HS-27A (cell line): ENCODE results near the gene DMAC2L.
"Not testable (repeated sequence)": the region's sequence is repeated elsewhere in the genome, so short reads cannot be mapped to it uniquely, and the experiment has no call there.

Experiments
- DNase-seq: peaks from one replicate; pipeline ENCODE4 v3.0.0-alpha.2; 2012; ENCODE audit warnings: low read depth, missing footprints

Gene DMAC2L, protein sequence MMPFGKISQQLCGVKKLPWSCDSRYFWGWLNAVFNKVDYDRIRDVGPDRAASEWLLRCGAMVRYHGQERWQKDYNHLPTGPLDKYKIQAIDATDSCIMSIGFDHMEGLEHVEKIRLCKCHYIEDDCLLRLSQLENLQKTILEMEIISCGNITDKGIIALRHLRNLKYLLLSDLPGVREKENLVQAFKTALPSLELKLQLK

DNA sequence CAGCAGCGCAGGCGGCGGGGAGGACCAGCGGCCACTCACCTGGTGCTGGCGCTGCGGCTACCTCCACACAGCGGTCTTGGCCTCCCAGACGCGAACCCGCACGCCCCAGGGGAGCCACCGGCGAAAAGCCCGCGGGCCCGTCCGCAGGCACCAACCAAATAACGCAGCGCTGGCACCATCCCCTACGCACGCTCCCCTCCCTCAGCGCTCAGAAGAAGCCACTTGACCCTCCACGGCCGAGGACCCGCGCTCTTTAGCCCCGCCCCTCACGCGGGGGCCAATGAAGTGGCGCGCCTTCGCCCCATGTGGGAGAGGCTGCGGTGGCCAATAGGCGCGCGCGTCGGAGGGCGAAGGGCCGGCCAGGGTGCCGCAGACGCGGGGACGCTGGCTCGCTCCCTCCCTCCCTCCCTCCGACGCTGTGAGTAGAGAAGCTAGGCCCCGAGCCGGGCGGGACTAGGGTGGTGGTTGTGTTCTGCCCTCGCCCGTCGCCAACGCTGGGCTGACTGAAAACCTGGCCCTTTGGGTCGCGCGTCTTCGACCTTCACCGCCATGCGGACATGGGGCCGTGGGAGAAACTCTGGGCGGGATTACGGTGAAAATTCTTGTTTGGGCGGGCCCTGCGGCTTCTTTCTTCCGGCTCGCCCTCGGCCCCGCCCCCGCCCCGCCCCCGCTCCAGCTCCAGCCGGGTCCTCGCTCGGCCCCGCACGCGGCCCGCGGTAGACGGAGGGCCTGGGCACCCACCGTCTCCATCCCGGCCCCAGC, at the start of gene DMAC2L, which contains the start of gene L2HGDH:
TSS of gene DMAC2L (plus strand) at position 353 of the 762 bp plus-strand sequence. CDS start 9,164 bp downstream, outside the sequence.
TSS of gene L2HGDH (minus strand) at position 258 of the 762 bp plus-strand sequence. CDS start at position 179, 79 bp downstream.
- peak; percentile 82 for DNase-seq

DNA sequence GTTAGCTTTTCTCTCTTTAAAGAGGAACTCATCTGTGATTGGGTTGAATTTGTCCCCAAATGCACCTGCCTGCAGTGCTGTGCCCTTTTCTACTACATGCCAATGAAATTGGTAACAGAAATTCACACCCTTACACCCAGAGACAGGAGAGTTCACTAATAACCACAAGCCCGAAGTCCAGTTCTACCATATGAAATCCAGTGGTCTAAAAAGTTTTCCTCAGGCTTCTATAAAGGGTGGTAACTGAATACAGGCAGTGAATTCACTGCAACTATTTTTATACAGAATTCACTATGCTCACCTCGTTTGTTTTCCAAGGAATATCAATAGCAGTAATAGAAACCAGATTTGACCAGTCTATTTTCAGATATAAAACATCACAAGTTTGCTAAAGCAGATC, 49.3 kb upstream of the DMAC2L start:
- DNase-seq, result no peak

DNA sequence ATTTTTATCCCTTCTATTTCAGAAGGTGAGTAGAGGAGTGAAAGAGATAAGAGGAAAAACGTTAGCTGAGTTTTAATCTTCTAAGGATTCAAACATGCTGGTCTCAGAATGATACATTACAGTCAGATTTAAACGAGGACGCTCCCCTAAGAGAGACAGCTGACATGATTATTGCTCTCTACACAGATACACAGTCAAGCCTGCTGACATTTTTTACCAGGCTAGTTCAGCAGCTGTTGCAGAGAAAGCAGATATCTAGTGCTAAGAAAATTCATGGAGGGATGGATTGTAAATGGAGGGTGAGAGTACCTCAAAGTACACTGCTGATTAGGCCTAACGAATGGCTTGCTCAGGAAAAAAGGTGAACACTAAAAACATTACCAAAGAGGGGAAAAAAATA, 48.8 kb upstream of the DMAC2L start:
- DNase-seq, result no peak

DNA sequence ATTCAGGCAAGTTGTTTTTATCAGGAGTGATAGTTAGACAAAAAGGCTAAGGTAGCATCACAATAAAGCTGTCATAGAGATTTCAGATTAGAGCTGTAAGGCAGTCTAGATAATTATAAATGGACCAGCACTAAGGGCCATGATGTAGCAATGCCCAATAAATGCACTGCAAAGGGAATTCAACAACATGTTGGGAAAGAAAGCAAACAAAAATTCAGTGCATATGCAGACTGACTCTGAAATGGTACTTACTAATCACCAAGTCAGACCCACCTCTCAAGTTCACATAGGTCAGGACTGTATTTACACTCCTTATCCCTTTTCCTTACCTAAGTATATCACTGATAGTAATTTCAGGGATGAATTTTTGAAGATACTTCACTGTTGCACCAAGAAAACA, 47.1 kb upstream of the DMAC2L start:
- no peak for DNase-seq

DNA sequence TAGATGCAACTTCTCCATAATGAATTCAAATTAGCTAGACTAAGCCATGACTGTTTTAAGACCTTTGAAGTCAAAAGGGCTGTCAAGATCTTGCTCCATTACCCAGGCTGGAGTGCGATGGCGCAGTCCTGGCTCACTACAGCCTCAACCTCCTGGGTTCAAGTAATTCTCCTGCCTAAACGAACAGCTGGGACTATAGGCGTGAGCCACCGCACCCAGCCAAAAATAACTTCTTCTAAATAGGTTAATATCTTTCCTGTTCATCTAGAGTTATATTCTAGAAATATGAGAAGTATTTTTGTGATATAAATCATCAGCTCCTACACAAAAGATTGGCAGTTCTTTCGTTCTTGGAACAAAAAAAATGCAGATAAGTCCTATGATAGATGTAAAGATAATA, 41.2 kb upstream of the DMAC2L start:
- no peak for DNase-seq

DNA sequence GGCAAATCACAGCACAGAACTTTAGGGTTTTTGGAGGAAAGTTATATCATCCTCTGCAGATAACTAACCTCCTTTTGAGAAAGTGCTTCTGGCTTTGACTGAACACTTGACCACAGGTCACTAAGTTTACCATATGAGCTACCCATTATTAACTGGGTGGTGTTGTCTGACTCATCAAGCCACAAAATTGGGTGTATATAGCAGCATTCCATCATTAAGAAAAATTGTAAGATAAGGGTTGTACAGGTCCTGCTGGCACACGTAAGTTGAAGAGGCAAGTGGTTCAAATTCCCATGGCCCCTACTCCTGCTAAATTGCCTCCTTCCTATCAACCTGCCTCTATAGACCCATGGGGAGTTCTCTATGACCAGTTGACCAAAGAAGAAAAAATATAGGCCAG, 39.6 kb upstream of the DMAC2L start:
- DNase-seq, result no peak

DNA sequence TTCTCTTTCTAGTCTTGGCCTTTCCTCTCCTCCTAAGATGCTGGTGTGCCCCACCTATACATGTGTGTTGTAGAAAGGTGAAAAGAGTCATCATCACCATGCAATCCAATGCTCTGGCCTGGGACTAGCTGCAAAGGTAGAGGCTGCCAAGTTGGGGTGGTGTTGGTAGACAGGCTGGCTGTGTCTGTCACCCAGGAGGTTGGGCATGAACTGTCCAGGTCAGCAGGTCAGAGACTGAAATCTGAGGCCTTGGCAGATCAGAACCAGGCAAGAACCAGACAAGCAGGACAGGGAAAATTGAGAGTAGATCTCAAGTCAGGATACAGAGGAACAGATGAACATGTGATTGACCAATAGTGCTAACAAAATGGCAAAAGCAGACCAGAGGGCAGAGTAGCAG, 26.3 kb upstream of the DMAC2L start:
- DNase-seq, result no peak

DNA sequence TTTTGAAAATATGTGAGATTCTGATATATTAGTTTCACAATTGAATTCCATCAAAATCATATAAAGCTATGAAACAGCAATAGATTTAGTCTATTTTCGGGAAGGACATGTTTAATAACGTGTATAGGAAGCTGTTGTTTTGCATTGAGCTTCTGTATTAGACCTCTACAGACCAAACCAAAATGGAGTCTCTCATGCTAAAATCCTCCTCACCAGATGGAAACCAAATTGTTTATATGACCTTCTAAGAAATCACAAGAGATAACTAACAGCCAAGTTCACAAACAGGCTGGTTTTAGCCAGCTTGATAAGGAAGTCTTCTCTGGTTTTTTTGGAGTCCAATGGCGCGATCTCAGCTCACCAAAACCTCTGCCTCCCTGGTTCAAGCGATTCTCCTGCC, 24.0 kb upstream of the DMAC2L start:
- no peak for DNase-seq

DNA sequence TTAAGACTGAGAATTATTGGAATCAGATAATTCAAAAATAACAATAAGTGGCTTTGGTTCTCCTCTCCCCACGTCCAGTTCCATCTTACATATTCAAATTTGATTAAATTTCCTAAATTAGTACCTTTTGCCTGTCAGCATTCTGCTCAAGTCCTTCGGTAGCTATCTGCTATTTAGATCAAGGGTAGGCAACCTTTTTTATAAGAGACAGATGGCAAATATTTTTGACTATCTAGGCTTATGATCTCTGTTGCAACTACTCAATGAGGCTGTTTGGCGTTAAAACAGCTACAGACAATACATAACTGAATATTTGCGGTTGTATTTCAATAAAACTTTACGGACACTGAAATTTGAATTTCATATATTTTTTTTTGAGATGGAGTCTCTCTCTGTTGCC, 21.8 kb upstream of the DMAC2L start:
- no peak for DNase-seq

DNA sequence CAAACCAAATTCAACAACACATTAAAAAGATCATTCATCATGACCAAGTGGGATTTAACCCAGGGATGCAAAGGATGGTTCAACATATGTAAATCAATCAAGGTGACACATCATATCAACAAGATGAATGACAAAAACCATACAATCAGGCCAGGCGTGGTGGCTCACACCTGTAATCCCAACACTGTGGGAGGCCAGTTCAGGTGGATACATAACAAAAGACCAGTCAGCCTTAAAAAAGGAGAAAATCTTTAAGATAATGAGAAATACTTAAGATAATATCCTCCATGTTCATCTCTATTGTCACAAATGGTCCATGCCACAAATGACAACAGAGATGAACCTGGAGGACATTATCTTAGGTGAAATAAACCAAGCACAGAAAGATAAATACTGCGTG, 12.5 kb upstream of the DMAC2L start:
- no peak for DNase-seq

DNA sequence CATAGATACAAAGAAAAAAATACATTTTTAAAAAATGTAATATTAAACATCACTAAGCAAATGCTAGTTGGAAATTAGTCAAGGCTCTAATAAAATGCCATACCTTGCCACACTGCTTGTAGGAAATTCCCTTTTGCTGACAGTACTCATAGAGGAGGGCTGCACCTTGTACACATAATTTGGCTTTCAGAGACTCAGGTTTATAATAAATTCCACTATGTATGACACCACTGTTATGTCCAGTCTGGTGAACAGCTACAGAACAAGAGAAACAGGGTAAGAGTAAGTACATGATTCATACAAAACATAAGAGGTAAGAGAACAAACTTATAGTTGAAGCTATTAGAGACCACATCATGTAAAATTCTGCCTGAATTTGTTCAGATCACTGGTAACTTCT, 10.2 kb upstream of the DMAC2L start:
- no peak for DNase-seq

DNA sequence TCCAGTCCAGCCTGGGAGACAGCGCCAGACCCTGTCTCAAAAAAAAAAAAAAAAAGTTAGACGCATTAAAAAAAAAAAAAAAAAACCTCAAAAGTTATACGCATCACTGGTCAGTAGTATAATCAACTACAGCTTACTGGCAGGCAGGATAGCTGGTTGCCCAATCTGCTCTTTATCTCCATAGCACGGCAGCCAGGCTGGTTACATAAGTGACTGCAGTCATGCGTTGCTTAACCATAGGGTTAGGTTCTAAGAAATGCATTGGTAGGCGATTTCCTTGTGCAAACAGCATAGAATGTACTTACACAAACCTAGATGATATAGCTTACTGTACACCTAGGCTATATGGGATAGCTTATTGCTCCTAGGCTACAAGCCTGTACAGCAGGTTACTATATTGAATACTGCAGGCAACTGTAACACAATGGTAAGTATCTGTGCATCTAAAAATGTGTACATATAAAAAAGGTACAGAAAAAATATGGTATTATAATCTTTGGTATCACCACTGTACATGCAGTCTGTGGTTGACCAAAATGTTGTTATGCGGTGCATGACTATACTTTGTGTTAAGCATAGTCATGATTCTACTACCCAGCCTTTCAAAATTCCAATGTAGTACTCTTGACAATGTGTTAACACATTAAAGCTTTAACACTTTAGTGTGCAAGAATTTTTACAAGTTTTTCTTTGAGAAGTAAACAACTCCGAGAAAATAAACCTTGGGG, 8.2 kb upstream of the DMAC2L start:
- no peak for DNase-seq

DNA sequence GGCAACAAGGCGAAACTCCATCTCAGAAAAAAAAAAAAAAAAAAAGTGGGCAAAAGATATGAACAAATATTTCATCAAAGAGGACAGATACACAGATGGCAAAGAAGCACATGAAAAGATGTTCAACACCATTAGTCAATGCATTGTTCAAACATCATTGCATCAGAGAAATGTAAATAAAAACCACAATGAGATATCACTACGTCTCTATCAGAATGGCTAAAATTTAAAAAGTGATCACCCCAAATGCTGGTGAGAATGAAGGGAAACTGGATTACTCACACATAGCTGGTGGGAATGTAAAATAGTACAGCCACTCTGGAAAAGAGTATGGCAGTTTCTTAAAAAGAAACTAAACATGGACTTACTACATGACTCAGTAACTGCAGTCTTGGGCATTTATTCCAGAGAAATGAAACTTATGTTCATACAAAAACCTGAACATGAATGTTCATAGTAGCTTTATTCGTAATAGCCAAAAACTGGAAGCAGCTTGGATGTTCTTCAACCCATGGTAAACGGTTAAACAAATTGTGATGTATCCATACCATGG, 3.7 kb upstream of the DMAC2L start:
- DNase-seq, result no peak

DNA sequence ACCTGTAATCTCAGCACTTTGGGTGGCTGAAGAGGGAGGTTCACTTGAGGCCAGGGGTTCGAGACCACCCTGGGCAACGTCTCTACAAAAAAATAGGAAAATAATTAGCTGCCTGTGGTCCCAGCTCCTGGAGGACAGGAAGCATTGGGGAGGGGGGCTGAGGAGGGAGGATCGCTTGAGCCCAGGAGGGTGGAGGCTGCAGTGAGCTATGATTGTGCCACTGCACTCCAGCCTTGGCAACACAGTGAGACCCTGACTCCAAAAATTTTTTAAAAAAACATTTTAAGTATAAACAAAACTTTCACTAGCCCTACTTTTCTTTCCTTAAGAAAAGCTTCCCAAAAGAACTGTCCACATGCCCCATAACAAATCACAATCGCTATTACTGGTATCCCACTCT, 1.7 kb upstream of the DMAC2L start:
- no peak for DNase-seq

DNA sequence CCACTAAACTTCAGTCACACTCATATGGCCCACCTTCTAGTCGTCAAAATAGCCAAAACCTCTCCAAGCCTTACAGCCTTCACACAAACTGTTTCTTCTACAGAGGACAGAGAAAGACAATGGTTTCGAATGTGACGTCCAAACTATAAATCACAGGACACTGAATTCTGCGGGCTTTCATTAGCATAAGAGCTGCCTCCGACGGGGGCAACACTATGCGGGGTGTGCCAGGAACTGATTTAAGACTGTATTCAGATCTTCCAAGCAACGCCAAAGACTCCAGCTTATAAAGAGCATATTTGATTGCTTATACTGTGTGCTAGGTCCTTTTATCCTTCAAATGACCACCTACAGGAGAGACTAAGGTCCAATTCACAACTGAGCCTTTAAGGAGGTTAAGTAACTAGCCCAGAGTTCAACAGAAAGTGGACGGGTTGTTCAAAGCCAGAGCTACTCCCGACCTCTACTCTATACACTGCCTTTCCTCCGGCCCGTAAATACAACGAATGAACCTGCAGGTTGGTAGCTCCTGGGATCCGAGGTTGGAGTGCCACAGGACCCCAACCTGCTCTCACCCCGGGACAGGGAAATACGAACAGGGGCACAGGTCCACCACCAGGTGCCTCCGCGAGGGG, 670 bp upstream of the DMAC2L start:
- DNase-seq, result no peak

DNA sequence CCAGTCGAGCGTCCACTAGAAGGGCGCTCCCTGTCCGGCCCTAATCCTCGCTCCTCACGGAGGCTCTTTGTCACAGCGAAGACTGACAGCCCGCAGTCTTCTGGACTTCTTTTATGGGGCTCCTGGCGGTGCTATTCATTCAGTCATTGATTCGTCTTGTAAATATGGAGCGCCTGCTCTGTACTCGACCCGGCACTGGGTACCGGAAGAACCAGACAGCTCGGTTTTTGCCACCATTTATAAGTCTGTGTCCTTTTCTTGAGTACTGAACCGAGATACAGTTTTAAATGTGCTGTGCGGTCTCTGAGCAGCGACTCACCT, 570 bp downstream of the DMAC2L start:
- no peak for DNase-seq

DNA sequence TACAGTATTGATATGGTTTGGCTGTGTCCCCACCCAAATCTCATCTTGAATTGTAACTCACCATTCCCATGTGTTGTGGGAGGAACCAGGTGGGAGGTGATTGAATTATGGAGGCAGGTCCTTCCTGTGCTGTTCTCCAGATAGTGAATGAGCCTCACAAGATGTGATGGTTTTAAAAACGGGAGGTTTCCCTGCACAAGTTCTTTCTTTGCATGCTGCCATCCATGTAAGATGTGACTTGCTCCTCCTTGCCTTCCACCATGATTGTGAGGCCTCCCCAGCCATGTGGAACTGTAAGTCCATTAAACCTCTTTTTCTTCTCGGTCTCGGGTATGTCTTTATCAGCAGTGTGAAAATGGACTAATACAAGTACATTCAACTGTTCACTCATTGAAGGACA, 2.0 kb downstream of the DMAC2L start:
- DNase-seq, result not testable (repeated sequence)

DNA sequence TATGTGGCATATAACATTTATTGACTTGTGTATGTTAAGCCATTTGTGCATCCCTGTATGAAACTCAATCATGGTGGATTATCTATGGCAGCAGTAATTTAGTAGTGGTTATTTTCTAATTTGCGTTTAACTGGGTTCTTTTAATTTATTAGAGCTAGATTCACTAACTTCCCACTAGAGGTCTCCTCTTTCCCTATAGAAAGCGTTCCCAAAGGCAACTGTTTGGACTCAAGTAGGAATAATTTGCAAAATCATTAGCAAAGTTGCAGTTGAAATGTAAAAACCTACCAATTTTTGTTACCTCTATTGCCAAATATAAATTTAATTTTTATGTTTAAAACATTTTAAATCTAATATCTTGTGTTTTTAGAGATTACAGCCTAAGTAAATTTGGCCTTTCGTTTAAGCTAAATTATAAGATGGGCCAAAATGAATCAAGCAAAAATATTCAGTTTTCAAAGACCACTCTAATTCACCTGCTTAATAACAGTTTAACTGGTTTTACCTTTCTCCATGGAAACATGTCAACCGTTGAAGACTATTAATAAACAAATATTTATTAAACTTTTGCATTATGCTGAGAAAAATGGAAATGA, 6.0 kb downstream of the DMAC2L start:
- DNase-seq, result no peak

DNA sequence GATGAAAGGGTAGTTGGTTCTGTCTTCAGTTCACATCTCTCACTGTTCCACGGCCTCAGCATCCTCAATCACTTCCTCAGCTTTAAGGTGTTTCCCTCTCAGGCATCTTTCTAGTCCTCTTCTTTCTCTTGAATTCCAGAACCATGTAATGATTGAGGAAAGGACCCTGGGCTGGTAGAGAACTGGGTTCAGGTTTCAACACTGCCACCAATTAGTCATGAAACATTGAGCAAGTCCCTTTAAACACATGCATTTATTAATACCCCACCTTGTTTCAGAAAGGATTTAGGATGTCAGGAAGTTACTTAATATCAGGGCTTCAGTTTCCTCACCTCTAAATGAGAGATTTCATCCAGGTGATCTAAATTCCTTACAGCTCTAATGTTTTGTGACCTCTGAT, 7.2 kb downstream of the DMAC2L start:
- no peak for DNase-seq

DNA sequence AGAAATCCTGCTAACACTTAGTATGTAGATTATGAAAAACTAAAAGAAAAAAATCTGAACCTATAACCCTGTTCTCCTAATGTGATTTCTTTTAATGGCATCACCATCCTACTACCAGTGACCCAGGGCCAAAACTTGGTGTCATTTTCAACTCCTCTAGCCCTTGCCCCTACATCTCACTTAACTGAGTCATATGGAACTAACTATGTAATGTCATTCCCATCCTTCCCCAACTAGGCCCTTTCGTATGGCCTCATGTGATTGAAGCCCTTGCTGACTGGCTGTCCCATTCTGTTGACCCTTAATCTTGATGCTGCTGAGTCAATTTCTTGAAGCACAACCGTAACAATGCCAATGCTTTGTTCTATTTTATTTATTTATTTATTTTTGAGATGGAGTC, 7.6 kb downstream of the DMAC2L start:
- no peak for DNase-seq

DNA sequence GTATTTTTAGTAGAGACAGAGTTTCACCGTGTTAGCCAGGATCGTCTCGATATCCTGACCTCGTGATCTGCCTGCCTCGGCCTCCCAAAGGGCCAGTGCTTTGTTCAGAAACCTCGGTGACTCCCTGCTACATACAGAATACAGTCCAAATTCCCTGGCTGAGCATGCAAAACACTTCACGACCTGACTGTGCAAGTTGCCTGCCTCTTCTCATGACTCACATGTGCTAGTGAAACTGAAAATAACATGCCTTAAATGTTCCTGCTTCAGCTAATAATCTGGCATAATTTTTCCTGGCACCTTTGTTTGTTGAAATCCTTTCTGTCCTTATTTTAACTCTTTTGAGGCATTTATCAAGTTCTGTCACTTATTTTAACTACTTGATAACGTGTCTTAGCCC, 8.2 kb downstream of the DMAC2L start:
- no peak for DNase-seq

DNA sequence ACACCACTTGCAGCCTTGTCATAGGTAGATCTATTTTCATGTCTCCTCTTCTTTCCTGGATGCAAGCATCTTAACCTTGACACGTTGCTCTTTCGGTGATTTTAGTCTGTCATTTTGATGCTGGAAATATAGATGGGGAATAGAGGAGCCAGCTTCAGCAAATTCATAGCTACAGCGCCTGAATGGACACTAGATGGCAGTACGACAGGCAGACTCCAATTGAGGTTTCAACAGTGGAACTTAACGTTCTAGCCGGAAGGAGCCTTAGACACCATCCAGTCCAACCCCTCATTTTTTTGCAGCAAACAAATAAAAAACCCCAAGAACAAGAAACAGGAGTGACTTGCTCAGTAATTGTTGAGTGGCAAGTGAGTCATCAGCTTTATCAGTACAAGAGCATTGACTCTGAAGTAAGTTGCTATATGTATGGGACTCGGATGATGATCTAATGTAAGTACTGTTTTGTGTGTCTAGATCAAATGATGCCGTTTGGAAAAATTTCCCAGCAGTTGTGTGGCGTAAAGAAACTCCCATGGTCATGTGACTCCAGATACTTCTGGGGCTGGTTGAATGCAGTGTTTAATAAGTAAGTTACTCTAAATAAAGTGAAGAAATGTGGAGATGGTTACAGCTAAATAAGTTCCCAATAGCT, 9.0 kb downstream of the DMAC2L start:
- DNase-seq, result peak; percentile 84
